Activated B cell treated with CpG ODN at 0.5 μM for 24 hours (primary cell): ENCODE data around the gene PSMF1. TPM values are rescaled to one million over a fixed set of nuclear protein-coding genes. Genes with fewer than 3 reads are reported as not detected.

Experiments used
- ATAC-seq: fragments of 200-7000 bp; cut with Tn5 transposase; one replicate; pipeline ENCODE4 v1.10.0; 2021; ENCODE audit warnings: low read depth, mild to moderate bottlenecking, moderate library complexity
- CTCF ChIA-PET: fragments of 350-600 bp; sonication (Branson Sonifier 250); formaldehyde crosslinking; loops from one replicate; lab custom pipeline; 2021; ENCODE audit warnings: antibody characterized with exemption; lab: Charles Lee
- POLR2A ChIA-PET: fragments of 350-600 bp; sonication (Branson Sonifier 250); formaldehyde crosslinking; loops from one replicate; lab custom pipeline; 2021; ENCODE audit warnings: antibody characterized with exemption; lab: Charles Lee
- DNase-seq: peaks from one replicate; pipeline ENCODE4 v3.0.0; 2022
- H3K27ac Mint-ChIP-seq: one replicate; pipeline ENCODE4 v1.8.0; 2020; ENCODE audit warnings: mixed read lengths
- H3K27me3 Mint-ChIP-seq: one replicate; pipeline ENCODE4 v1.8.0; 2021; ENCODE audit warnings: mixed read lengths
- H3K36me3 Mint-ChIP-seq: one replicate; pipeline ENCODE4 v1.8.0; 2021; ENCODE audit warnings: low read depth, mixed read lengths
- H3K4me1 Mint-ChIP-seq: one replicate; pipeline ENCODE4 v1.8.0; 2021; ENCODE audit warnings: mixed read lengths
- H3K4me3 Mint-ChIP-seq: one replicate; pipeline ENCODE4 v1.8.0; 2020; ENCODE audit warnings: mild to moderate bottlenecking, mixed read lengths
- H3K9me3 Mint-ChIP-seq: one replicate; pipeline ENCODE4 v1.8.0; 2020; ENCODE audit warnings: mixed read lengths
- intact Hi-C: fragments of 100-400 bp; cut with micrococcal nuclease; formaldehyde crosslinking; loops from one replicate; pipeline ENCODE4 v1.15.1; 2024
- total RNA-seq: library from RNA; stranded (reverse); gene quantifications from 2 replicates; pipeline ENCODE4 v1.2.3, GENCODE V29; 2022
- TF ChIP-seq, protein P1 (sequence below): fragments of 200-600 bp; IDR thresholded peaks from one replicate; pipeline ENCODE4 v1.8.0; 2022; ENCODE audit warnings: antibody characterized with exemption, mild to moderate bottlenecking

PSMF1 gene
- total RNA-seq, 1 donor from 2014 or later, result 130 TPM

DNA sequence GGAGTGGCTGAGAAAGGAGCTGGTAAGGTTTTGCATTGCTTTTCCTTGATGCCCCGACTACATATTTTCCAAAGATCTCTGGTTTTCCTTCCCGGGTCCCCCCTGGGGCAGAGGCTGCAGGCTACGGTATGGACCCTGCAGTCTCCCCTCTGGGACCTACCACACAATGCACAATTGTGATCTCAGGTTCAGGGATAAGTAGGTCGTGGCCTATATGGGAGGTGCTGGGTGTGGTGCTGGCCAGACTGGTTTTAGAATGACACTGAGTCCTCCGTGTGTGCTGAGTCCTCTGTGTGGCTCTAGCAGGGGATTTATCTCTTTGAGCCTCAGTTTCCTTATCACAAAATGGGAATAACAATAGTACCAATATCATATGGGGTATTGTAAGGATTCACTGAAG is 85.2 kb downstream of the PSMF1 start:
- TF ChIP-seq, protein P1, sequence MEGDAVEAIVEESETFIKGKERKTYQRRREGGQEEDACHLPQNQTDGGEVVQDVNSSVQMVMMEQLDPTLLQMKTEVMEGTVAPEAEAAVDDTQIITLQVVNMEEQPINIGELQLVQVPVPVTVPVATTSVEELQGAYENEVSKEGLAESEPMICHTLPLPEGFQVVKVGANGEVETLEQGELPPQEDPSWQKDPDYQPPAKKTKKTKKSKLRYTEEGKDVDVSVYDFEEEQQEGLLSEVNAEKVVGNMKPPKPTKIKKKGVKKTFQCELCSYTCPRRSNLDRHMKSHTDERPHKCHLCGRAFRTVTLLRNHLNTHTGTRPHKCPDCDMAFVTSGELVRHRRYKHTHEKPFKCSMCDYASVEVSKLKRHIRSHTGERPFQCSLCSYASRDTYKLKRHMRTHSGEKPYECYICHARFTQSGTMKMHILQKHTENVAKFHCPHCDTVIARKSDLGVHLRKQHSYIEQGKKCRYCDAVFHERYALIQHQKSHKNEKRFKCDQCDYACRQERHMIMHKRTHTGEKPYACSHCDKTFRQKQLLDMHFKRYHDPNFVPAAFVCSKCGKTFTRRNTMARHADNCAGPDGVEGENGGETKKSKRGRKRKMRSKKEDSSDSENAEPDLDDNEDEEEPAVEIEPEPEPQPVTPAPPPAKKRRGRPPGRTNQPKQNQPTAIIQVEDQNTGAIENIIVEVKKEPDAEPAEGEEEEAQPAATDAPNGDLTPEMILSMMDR, result no peak
- no peak for DNase-seq
- ATAC-seq, result no peak
- intact Hi-C loops, result no loop called here
- Mint-ChIP-seq H3K4me3 (no peak overlapping the region), H3K36me3 (no peaks in the 10 kb centered on the region), H3K27me3 (peaks cover 12% of the 10 kb centered on the region), H3K4me1 (no peaks in the 10 kb centered on the region), H3K9me3 (no peaks in the 10 kb centered on the region), H3K27ac (no peak overlapping the region)
- ChIA-PET POLR2A (no interaction called here), CTCF (no interaction called here)

DNA sequence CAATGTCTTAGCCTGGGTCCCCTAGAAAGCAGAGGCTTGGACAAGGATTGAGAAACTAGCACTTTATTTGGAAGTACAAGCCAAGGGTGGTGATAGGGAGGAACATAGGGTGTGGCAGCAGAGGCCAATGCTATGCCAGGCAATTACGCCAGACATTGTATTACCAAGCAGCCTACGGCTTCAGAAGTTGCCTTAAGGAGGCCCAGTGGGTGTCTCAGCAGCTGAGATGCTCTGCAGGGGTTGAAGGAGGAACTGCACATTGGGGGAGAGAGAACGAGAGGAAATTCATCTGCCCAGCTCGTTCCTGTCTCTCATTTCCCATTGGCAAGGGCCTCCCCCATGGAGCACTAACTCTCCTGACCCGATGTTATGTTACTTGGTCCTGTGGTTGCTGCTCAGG is 85.7 kb downstream of the PSMF1 start:
- no peaks in the 10 kb centered on the region for H3K36me3 Mint-ChIP-seq
- CTCF ChIA-PET, result no interaction called here
- no peak for ATAC-seq
- H3K4me3 Mint-ChIP-seq, result no peak overlapping the region
- no peak overlapping the region for H3K27ac Mint-ChIP-seq
- H3K4me1 Mint-ChIP-seq, result no peaks in the 10 kb centered on the region
- no peaks in the 10 kb centered on the region for H3K9me3 Mint-ChIP-seq
- peaks cover 12% of the 10 kb centered on the region for H3K27me3 Mint-ChIP-seq
- DNase-seq, result no peak
- intact Hi-C loops, result no loop called here
- POLR2A ChIA-PET, result no interaction called here
- TF ChIP-seq, protein P1, result no peak

DNA sequence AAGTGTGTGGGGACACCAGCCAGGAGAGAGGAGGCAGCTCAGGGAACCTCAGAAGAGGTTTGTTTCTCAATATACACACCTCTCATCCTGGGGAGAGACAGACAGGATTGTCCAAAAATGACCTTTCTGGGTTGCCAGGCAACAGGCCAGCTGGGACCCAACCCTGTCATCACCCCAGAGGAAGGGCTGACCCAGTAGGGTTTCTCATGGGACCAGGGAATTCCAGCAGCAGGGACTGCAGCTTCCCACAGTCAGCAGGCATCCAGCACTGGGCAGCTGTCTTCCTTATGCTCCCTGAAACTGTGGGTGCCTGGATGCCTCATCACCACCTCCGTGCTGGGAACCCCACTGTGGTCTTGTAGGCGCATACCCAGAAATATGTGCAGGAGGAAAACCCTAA is 86.2 kb downstream of the PSMF1 start:
- ATAC-seq (no peak), DNase-seq (no peak)
- H3K4me3 Mint-ChIP-seq, result no peak overlapping the region
- ChIA-PET POLR2A (no interaction called here), CTCF (no interaction called here)
- H3K4me1 Mint-ChIP-seq, result no peaks in the 10 kb centered on the region
- H3K27ac Mint-ChIP-seq, result no peak overlapping the region
- intact Hi-C loops, result no loop called here
- H3K36me3 Mint-ChIP-seq, result no peaks in the 10 kb centered on the region
- peaks cover 12% of the 10 kb centered on the region for H3K27me3 Mint-ChIP-seq
- TF ChIP-seq, protein P1, result no peak
- H3K9me3 Mint-ChIP-seq, result no peaks in the 10 kb centered on the region

DNA sequence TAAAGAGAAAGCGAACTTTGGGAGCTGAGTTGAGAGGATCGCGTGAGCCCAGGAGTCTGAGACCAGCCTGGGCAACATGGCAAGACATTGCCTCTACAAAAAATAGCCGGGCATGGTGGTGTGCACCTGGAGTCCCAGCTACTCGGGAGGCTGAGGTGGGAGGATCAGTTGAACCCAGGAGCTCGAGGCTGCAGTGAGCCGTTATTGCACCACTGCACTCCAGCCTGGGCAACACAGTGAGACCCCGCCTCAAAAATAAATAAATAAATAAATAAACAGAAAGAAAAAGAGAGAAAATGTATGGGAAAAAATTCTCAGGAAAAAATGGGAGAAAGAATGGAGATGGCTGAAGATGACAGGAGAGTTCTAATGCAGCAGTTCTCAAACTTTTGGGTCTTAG is 87.4 kb downstream of the PSMF1 start:
- Mint-ChIP-seq H3K4me3 (no peak overlapping the region), H3K27me3 (peaks cover 12% of the 10 kb centered on the region), H3K27ac (no peak overlapping the region), H3K36me3 (no peaks in the 10 kb centered on the region), H3K4me1 (no peaks in the 10 kb centered on the region), H3K9me3 (no peaks in the 10 kb centered on the region)
- ChIA-PET CTCF (no interaction called here), POLR2A (no interaction called here)
- DNase-seq (no peak), ATAC-seq (no peak)
- intact Hi-C loops, result no loop called here
- TF ChIP-seq, protein P1, result no peak

DNA sequence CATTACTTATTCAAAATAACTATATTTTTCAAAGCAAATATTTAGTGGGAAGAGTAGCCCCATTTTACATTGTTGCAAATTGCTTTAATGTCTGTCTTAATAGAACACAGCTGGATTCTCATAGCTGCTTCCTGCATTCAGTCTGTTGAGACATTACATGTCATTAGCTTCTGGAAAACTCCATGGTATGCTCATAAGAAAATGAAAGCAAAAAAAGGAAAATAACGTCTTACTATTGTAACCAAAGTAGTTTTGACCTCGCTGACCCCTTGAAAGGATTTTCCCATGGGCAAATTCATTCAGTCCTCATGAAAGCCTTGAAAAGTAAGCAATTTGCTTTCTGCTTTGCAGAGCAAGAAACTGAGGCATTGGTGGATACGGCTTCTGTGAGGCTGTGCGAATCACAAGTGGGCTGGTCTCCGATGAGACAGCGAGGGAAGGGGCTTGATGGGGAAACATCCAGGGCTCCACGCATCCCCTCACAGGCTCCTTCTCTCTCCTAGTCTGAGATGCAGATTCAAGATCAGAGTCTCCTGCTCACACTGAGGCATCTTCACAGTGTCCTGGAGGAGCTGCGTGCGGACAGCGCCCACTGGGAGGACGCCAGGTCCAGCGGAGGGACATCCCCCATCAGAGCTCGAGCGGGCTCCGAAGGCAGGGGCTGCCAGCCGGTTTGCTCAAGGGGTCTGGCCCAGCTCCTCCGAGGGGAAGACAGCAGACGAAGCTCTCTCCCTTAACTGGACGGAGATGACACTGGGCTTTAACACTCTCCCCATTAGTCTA is 88.2 kb downstream of the PSMF1 start:
- ATAC-seq (no peak), DNase-seq (no peak)
- Mint-ChIP-seq H3K36me3 (no peaks in the 10 kb centered on the region), H3K9me3 (no peaks in the 10 kb centered on the region), H3K27me3 (peaks cover 12% of the 10 kb centered on the region), H3K4me1 (no peaks in the 10 kb centered on the region), H3K4me3 (no peak overlapping the region), H3K27ac (no peak overlapping the region)
- ChIA-PET CTCF (no interaction called here), POLR2A (no interaction called here)
- intact Hi-C loops, result no loop called here
- TF ChIP-seq, protein P1, result no peak
